ENCODE results near the gene PTGFRN.
"Not testable (repeated sequence)": the region's sequence is repeated elsewhere in the genome, so short reads cannot be mapped to it uniquely, and the experiment has no call there.

PTGFRN gene

DNA sequence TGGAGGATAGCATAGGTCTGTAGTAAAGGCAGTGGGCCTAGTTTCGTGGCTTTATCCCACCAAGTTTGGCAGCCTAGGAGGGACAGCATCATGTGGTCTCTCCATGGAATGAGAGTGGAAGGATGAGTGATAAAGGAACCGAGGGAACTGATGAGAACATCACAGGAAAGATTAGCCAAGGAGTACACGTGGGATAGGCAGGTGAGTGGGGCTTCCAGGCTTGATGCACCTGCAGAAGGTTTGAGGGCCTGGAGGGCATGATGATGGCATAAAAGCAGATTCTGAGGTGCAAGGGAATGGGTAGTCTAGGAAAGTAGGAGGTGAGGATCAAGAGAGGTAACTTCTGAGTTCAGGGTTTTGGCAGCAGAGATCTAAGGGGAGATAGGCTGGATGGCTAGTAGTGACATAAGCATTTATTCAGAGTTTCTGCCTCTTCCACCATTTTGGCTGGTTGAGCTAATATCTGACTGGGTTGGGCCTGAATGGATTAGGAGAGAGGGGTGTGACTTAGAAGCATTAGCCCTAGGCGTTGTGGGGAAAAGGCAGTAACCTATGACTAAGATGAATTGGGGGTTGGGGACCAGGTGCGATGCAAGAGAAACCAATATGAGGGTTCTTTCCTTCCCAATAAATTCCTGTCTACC lies 9.1 kb downstream of the PTGFRN start:
- DNase-seq: no peak

DNA sequence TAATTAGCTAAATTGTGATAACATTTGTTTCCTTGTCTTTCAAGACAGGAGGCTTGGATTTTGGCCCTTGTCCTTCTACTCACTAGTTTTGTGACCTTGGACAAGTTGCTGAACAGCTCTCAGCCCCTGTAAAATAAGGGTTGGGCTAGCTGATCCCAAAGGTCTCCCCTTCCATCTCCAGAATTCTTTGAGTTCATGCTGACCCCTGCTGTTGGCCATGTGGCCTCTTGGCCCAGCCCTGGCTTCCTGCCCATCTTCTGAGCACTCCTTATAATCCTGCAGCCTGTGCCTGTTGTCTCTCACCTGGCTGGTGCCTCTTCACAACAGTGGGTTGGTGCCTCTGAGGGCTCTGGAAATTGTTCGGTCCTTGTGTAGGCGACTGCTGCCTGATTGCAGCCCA lies 10.1 kb downstream of the PTGFRN start:
- no peak for DNase-seq

DNA sequence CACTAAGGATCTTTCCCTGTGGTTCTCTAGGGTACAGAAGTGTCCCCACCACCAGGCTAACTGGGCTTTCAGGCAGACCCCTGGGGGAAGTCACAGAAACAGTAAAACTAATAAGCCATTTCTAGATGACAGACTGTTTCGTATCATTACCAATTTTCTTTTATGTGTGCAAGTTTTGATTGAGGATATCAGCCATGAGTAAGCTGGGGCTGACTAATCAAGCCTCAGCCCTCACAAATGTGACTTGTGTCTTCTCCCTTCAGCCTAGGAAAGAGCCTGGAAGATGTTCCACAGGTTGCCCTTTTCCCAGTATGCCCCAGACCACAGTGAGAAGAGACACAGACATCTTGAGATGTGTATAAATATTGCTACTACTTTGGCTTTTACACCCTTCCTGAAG lies 10.5 kb downstream of the PTGFRN start:
- no peak for DNase-seq

GRCh38 chr1:116921301-116921885 lies 11.7 kb downstream of the PTGFRN start:
- no peak for DNase-seq

DNA sequence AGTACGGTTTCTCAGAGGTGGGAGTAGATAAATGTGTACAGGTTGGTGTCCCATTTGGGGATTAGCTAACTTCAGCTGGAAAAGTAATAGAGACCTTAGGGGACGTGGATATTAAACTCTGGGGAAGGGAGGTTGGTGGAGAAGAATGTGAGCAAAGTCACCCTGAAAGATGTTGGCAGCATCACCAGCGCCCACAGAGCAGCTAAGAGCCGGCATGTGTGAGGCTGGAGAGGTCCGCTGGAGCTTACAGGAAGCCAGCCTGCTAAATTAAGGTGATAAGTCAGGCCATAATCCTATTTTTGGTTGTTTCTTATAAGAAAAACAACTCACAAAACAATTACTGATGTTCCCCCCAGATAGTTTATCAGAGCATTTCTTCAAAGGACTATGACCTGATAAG lies 12.2 kb downstream of the PTGFRN start:
- no peak for DNase-seq

- DNase-seq: no peak
These were observed 13.7 kb downstream of the PTGFRN start for GRCh38 chr1:116923421-116923820.

DNA sequence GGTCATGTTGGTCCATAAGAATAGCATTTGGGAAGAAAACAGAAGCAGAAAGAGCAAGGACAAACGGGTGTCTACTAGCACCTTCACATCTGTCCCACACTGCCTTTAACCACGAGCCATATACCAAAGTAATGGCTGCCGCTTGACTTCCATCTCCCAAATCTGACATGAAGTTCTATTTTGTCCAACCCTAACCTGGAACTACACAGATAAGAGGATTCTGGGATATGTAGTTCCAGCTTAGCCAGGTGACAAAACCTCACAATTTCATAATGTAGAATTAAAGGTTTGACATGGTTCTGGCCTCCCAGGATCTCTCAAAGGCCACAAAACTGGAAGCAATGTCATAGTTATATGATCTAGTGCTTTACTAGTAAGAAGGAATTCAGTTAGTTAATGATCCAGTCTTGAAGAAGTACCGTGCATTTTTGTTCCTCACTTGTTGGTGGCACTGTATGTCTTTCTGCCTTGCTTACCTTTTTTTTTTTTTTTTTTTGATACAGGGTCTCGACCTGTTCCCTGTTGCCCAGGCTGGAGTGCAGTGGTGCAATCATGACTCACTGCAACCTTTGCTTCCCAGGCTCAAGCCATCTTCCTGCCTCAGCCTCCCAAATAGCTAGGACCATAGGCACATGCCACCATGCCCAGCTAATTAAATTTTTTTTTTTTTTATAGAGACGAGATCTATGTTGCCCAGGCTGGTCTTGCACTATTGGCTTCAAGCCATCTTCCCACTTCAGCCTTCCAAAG lies 17.5 kb downstream of the PTGFRN start:
- no peak for DNase-seq

GRCh38 chr1:116929961-116930592 lies 20.4 kb downstream of the PTGFRN start:
- no peak for DNase-seq

DNA sequence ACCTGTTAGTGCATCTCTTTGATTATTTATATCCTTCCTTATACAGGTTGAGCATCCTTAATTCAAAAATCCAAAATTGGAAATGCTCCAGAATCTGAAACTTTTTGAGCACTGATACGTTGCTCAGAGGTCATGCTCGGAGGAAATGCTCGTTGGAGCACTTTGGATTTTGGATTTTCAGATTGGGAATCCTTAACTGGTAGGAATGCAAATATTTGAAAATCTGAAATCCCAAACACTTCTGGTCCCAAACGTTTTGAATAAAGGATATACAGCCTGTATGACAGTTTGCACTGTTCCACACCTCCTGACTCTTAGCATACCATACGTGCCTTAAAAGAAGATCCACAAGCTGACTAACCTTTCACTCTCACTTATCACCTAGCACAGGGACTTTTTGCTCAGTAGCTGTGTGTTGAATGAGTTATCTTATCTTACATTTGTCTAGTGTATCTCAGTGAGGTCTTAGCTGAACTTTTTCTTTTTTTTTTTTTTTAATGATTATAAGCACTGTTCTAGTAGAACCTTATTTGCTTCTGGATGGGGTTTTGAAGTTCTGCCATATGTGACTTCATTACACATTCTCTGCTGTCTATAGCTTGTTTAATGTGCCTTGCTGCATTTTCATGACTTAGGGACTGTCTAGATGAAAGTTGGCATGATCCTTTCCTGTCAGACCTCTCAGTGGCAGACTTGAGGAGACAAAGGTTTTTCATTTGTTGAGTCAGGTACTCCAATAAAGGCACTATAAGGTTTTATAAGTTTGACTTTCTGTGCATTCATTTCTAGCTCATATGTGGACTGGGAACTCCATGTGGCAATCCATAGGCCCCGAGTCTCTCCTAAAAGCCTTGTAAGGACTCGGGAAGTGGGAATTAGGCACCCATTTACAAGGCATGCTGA lies 21.6 kb downstream of the PTGFRN start:
- no peak for DNase-seq

DNA sequence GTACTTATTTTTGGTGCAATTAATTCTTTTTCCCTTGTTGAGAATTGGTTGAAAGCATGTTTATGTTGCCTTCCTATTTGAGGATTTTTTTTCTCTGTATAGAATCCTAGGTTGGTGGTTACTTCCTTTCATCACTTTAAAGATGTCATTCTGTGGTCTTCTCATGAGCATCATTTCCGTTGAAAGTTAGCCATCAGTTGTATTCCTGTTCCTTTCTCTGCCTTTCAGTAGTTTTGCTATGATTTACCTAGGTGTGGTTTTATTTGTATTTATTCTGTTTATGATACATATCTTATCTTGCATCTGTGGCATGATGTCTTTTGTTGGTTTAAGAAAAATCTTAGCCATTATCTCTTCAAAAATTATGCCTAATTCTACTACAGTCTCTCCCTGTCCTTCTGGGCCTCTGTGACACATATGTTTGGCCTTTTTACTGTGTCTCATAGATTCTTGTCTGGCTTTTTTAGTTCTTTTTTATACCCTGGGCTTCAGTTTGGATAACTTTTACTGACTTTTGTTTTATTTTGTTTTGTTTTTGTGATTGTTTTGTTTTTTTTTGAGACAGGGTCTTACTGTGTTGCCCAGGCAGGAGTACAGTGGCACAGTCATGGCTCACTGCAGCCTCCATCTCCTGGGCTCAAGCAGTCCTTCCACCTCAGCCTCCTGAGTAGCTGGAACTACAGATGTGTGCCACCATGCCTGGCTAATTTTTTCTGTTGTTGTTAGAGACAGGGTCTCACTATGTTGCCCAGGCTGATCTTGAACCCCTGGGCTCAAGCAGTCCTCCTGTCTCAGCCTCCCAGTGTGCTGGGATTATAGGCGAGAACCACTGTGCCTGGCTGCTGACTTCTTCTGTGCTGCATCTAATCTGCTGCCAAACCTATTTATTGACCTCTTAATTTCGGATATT lies 24.1 kb downstream of the PTGFRN start:
- DNase-seq: peak in 1 of 2 donors; percentile 60

GRCh38 chr1:116934586-116935207 lies 25.0 kb downstream of the PTGFRN start:
- DNase-seq: peak in 1 of 2 donors; percentile 56

DNA sequence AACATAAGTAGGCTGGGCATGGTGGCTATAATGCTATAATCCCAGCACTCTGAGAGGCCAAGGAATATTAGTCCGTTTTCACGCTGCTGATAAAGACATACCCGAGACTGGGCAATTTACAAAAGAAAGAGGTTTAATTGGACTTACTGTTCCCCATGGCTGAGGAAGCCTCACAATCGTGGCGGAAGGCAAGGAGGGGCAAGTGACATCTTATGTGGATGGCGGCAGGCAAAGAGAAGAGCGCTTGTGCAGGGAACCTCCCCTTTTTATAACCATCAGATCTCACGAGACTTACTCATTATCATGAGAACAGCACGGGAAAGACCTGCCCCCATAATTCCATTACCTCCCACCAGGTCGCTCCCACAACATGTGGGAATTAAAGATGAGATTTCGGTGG lies 28.5 kb downstream of the PTGFRN start:
- DNase-seq: no peak

- DNase-seq: not testable (repeated sequence)
These were observed 30.2 kb downstream of the PTGFRN start for GRCh38 chr1:116939780-116940543.

GRCh38 chr1:116940814-116941599 lies 31.3 kb downstream of the PTGFRN start:
- no peak for DNase-seq

GRCh38 chr1:116941670-116942069 lies 32.0 kb downstream of the PTGFRN start:
- DNase-seq: no peak

DNA sequence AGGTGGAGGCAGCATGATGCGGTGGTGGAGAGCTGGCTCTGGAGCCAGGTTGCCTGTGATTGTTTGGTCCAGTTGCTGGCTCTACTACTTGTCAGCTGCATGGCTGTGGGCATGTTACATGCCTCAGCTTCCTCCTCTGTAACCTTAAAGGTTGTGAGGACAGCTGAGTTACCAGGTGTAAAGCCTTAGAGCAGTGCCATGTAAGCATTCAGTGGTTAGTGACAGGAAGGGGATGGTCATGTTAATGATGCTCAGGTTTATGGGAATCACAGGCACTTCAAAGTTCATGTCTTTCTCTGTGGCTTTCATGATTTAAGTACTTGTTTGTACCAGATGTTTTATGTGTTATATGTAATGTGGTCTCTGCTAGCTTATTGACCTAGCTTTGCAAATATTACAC lies 32.6 kb downstream of the PTGFRN start:
- DNase-seq: peak in 1 of 2 donors; percentile 5

DNA sequence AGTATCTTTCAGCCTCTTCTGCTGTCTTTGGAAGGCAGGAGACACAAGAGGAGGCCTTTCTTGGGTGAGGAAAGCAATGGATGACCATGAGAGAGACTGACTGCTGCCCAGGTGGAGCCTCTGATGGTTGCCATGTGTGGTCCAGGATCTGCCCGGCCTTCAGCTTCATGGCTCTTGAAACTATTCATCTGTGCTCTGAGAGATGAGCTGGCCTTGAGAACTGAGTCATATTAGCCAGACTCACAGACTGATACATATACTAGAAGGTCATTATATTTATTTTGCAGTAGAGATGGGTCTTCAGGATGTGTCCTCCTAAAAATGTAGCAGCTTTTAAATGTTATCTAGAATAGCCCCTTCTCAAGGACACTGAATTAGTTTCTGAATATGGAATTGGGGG lies 33.7 kb downstream of the PTGFRN start:
- no peak for DNase-seq

DNA sequence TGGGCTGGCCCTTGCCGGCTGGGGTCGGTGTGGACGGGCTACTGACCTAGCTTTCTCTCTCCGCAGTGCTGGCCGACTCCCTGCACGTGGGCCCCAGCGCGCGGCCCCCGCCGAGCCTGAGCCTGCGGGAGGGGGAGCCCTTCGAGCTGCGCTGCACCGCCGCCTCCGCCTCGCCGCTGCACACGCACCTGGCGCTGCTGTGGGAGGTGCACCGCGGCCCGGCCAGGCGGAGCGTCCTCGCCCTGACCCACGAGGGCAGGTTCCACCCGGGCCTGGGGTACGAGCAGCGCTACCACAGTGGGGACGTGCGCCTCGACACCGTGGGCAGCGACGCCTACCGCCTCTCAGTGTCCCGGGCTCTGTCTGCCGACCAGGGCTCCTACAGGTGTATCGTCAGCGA lies 34.9 kb downstream of the PTGFRN start:
- no peak for DNase-seq

DNA sequence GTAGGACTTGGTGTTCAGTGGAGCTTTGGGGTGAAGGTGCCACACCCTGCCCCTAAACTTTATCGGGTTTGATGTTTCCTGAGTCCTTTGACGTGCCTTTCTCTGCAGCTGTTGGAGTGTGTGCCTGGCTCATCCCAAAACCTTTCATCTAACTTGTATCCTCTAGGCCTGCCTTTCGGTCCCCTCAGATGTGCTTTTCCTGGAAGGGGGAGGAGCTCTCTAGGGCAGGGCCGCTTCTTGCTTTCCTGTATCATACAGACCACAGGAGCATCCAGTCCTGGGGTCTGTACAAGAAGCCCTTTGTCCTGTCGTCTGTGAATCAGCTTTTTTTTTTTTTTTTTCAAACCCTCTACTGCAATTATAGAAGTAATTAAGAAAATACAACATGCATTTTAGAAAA lies 35.7 kb downstream of the PTGFRN start:
- DNase-seq: no peak
